Islet of Langerhans (tissue), 1 donor: ENCODE results near the gene LAPTM4A.
"Not testable (repeated sequence)": the region's sequence is repeated elsewhere in the genome, so short reads cannot be mapped to it uniquely, and the experiment has no call there.

ENCODE experiments used
- FAIRE-seq: peaks from one replicate; lab custom pipeline; 2011; peaks lifted over from hg19 to GRCh38; lab: Jason Lieb, UNC

Gene LAPTM4A

DNA sequence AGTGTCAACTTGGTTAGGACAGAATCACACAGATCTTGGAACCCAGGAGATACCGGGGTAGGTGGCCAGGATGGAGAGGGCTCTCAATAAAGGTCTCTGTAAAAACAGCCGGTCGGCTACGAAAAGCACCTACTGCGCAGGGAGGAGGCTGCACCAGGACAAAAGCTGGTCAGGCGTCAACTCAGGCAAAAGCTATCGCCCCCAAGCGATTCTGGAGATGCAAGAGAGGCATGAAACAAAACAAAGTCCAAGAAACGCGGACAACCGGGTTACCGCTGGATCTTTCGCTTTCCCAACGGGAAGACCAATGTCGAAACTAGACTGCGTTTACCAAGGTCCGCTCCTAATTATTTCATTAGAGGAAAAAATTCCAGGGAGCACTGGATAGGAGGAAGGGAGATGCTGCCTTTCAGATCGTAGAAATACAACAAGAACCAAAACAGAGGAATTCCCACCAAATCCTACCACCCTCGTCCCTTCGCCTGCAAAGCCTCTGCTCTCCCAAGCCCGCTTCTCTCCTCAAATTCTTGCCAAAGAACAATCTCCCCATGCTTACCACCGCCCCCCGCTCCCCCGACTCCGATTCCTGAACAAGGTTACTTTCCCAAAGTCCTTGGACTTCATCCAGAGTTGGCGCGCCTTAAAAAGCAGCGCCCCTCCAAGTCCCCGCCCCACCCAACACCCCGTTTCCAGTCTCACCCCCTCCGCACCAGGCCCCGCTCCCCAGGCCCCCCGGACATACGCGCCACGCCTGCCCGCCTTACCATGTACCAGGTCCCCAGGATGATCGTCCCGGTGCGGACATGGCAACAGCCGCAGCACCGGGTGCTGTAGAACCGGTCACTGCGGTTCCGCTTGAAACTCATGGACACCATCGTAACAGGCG is 539 bp downstream of the LAPTM4A start:
- no peak for FAIRE-seq

DNA sequence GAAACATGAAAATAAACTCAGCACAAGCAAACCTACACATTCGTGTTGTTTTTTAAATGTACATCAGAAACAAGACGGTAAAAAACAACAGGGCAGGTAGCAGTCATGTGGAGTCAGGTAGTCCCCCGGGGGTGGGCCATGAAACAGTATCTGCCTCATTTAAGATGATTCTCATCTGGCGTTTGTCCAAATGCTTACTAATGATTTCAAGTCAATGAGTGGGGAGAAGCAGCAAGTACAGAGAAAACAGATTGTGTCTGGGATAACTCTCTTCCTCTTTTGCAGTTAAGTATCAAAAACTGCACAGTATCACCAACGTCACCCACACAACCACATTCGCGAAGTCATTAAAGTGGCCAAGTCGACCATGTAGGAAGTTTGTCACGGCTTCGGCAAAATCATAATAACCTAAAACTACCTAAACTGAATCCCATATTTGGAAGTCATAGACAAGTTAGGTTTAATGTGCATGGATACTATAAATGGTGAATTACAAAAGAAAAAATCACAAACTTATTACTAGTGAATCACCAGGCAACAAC is 1.3 kb downstream of the LAPTM4A start:
- FAIRE-seq, result no peak

DNA sequence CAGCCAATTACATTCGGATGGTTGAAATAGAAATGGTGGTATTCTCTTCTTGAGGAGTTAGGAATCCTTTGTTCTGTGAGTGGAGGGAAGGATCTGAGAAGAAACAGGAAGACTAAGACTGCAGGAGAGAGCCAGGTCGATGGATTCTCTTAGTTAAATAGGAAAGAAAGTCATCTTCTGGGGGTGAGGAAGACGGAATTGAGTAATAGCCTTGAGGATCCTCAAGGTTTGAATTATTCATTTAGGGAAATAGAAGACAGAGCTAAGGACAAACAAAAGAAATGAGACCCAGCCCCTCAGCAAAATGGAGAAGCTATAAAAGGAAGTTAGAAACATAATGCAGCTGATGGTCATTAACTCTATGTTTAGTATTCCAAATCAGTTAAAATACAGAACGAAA is 1.8 kb downstream of the LAPTM4A start:
- no peak for FAIRE-seq

GRCh38 chr2:20048488-20049448 is 2.7 kb downstream of the LAPTM4A start:
- FAIRE-seq, result no peak

DNA sequence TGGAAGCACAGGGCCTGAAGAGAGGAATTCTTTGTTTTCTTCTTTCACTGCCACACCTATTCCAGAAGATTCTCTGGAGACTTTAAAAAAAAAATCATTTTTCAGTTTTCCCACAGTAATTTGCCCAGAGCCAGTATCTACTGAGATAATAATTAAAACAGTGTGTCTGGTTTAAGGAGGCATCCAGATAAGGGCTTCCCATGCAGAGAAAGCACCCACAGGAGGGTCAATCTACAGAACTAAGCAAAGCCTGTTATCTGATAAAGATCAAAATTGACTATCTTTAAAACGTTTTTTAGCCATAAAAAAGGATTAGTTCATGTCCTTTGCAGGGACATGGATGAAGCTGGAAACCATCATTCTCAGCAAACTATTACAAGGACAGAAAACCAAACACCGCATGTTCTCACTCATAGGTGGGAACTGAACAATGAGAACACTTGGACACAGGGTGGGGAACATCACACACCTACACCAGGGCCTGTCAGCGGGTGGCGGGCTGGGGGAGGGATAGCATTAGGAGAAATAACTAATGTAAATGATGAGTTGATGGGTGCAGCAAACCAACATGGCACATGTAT is 5.6 kb downstream of the LAPTM4A start:
- FAIRE-seq, result not testable (repeated sequence)

DNA sequence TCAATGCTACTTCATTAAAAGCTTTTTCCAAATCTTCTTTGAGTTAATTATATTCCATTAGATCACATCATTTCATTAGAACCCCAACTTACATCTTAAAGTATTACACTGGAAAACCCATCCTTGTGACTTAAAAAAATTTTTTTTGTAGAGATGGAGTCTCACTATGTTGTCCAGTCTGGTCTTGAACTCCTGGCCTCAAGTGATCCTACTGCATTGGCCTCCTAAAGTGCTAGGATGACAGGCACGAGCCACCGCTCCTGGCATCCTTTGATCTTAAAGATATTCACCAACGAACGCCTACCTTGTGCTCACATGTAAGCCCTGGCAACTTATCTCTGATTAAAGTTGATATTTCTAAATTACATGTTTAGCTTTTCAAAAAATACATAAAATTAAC is 6.7 kb downstream of the LAPTM4A start:
- no peak for FAIRE-seq

- no peak for FAIRE-seq
These were observed 8.9 kb downstream of the LAPTM4A start for GRCh38 chr2:20042531-20042930.

DNA sequence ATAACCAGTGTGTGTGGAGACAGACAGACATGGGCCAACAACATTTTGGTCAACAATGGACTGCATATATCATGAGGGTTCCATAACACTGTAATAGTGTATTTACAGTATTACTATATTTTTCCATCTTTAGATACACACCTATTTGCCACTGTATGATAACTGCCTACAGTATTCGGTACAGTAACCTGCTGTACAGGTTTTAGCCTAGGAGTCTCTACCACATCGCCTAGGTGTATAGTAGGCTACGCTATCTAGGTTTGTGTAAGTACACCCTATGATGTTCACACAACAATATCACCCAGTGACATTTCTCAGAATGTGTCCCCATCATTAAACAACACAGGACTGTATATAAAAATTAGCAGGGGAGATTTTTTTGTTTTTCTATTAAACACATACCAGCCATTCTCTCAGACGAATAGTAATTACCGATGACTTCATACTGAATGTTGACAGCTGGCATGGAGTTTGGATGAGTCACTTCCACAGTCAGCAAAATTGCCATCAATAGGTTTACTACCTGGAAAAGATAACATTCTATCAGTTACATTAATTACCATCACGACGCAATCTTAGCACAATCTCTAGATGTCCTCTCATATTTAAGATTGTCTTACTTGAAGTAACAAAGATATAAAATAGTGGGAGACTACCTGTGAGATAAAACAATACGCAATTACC is 10.8 kb downstream of the LAPTM4A start:
- FAIRE-seq, result no peak

- no peak for FAIRE-seq
These were observed 13.8 kb downstream of the LAPTM4A start for GRCh38 chr2:20037660-20038059.

- no peak for FAIRE-seq
These were observed 15.3 kb downstream of the LAPTM4A start for GRCh38 chr2:20035955-20036666.

- FAIRE-seq, result no peak
These were observed 16.6 kb downstream of the LAPTM4A start for GRCh38 chr2:20034821-20035220.

DNA sequence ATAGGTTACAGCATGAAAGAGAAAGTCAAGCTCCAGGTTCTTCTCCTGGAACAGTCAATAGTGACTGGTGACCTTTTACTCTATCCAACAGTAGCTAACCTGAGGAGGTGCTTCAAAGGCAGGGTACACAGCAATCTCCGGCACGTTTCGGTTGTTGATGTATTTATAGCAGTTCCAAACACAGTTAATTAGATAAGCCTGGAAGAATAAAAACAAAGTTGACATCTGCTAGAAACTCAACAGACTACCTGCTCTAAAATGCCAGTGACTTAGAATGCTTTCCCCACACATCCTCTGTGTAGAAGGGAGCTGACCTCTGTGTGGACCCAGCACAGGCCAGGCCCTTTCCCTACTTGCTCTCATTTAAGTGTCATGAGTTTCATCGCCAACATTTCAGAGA is 17.2 kb downstream of the LAPTM4A start:
- FAIRE-seq, result no peak

GRCh38 chr2:20033322-20033721 is 18.1 kb downstream of the LAPTM4A start:
- no peak for FAIRE-seq

- FAIRE-seq, result no peak
These were observed 21.2 kb downstream of the LAPTM4A start for GRCh38 chr2:20030224-20030623.

- FAIRE-seq, result no peak
These were observed 23.6 kb downstream of the LAPTM4A start for GRCh38 chr2:20027705-20028434.

DNA sequence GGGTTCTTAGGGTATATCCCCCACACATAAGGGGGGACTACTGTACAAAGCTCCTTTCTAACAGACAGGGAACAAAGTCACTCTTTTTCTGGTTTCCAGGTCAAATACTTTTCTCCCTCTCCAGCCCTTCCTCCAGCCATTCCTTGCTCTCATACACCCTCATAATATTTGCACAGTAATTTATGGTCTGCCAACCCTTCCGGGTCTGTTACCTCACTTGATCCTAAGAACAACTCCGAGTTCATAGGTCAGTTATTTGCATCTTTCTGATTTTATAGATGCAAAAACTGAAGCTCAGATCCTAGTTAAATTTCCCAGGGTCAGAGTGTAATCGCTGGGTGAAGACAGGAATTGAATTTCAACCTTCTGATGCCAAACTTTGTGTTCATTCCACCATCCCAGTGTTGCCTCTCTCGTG is 24.2 kb downstream of the LAPTM4A start:
- no peak for FAIRE-seq

GRCh38 chr2:20025065-20025786 is 26.2 kb downstream of the LAPTM4A start:
- FAIRE-seq, result no peak

- no peak for FAIRE-seq
These were observed 27.7 kb downstream of the LAPTM4A start for GRCh38 chr2:20023688-20024087.

GRCh38 chr2:20021405-20022009 is 29.9 kb downstream of the LAPTM4A start:
- no peak for FAIRE-seq
